Measurements from ENCODE around the gene ZNF683.

DNA sequence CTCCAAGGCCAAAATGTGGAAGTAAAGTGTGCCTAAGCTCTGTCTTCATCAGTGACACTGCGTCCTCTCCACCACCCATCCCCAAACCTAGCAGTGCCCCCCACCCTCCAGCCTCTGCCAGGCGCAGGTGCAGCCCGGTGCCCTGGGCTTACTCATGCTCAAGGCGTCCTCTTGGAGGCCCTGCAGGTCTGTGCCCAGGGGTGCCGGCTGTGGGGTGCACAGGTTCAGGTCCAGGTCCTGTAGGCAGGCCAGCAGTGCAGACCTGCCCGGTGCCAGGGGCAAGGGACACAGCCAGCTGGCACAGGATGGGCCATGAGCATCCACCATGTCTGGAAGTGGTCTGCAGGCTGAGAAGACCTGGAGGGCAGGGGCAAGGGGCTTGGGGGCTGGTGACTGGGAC lies 5.1 kb downstream of the ZNF683 start:
- no peak for TF ChIP-seq POLR2A (IDR thresholded peaks at IDR 0.05; ENCODE audit: low read length)
- TF ChIP-seq GATA1 (IDR thresholded peaks at IDR 0.05; ENCODE audit: low read depth, low read length), result no peak

All from erythroblast (primary cell).